K562 (cell line): ENCODE results near the gene TRANK1. TPM values are rescaled to one million over a fixed set of nuclear protein-coding genes. Genes with fewer than 3 reads are reported as not detected.
A peak's percentile ranks its signal among the peaks of the same experiment; 100 is the strongest.

Source experiments
- ATAC-seq: fragments of 200-7000 bp; cut with Tn5 transposase; 3 replicates; pipeline ENCODE4 v1.9.1; 2020; ENCODE audit warnings: moderate library complexity
- Bru-seq: library from RNA; stranded (reverse); fragments of 400-500 nt; gene quantifications from one replicate; lab custom pipeline; 2021; lab: Mats Ljungman, UMichigan
- BruChase-seq, 2 experiments: library from RNA; stranded (reverse); fragments of 400-500 nt; gene quantifications; one replicate each; lab custom pipeline; 2021; lab: Mats Ljungman, UMichigan
- BruUV-seq: library from RNA; stranded (reverse); fragments of 400-500 nt; replicated peaks from 2 replicates; lab custom pipeline; 2021; lab: Mats Ljungman, UMichigan
- CTCF ChIA-PET: fragments of 300-600 bp; formaldehyde crosslinking; extraction: SDS; loops from one replicate; lab custom pipeline; 2021; ENCODE audit warnings: low intra/inter-chr PET ratio; lab: Yijun Ruan, JAX
- POLR2A ChIA-PET: fragments of 300-600, 350-650 bp; sonication (Branson Sonifier 250); formaldehyde crosslinking; extraction: SDS; loops from one replicate; lab custom pipeline; 2021; ENCODE audit warnings: antibody characterized with exemption, inconsistent platforms; lab: Yijun Ruan, JAX
- DNase-seq, 4 experiments: peaks; one replicate each; pipeline versions ENCODE4 v3.0.0 to v3.0.0-alpha.2; 2011 to 2018; ENCODE audit warnings: low spot score in 3 of 4, mixed read lengths in 3 of 4; ENCODE audit errors: extremely low read depth in 1 of 4
- FAIRE-seq: peaks from 2 replicates; lab custom pipeline; 2011; peaks lifted over from hg19 to GRCh38; lab: Jason Lieb, UNC
- H2AFZ ChIP-seq: 2 replicates; pipeline ENCODE4 v1.6.0; 2011; ENCODE audit warnings: low read depth, low read length, control low read depth, inconsistent platforms
- H3K27ac ChIP-seq: fragments of 200-600 bp; 3 replicates; pipeline ENCODE4 v1.8.0; 2011; ENCODE audit warnings: low read depth, mild to moderate bottlenecking, control low read depth, inconsistent platforms, low read length, moderate library complexity, mixed read lengths; ENCODE audit errors: extremely low read depth
- H3K27me3 ChIP-seq, 2 experiments: fragments of 300-600 bp in 1 of 2; 2 replicates in 1 of 2; 3 replicates in 1 of 2; pipeline versions ENCODE4 v1.6.0 to v1.8.0; 2011; ENCODE audit warnings: inconsistent platforms in 2 of 2, low read length in 2 of 2, mild to moderate bottlenecking in 1 of 2, mixed read lengths in 1 of 2, moderate library complexity in 1 of 2; ENCODE audit not compliant: control insufficient read depth in 2 of 2, insufficient read depth in 2 of 2
- H3K36me3 ChIP-seq: fragments of 300-600 bp; 3 replicates; pipeline ENCODE4 v1.8.0; 2011; ENCODE audit warnings: mild to moderate bottlenecking, low read length, inconsistent platforms; ENCODE audit not compliant: control insufficient read depth, insufficient read depth
- H3K4me1 ChIP-seq, 2 experiments: fragments of 200-600 bp in 1 of 2; replicated peaks in 1 of 2; 2 replicates in 1 of 2; 3 replicates in 1 of 2; pipeline versions ENCODE4 v1.5.1 to v1.8.0; 2011; ENCODE audit warnings: inconsistent platforms in 2 of 2, low read length in 2 of 2, mild to moderate bottlenecking in 1 of 2, mixed read lengths in 1 of 2, moderate library complexity in 1 of 2; ENCODE audit not compliant: control insufficient read depth in 2 of 2, insufficient read depth in 2 of 2
- H3K4me2 ChIP-seq: 2 replicates; pipeline ENCODE4 v1.6.1; 2011; ENCODE audit warnings: low read length, control low read depth, inconsistent platforms, mixed read lengths; ENCODE audit not compliant: insufficient read depth
- H3K4me3 ChIP-seq: fragments of 200-600 bp; sonication (generic), shearing (Covaris generic); 2 replicates; pipeline ENCODE4 v1.5.1; 2016; ENCODE audit warnings: control low read depth, inconsistent platforms
- H3K79me2 ChIP-seq: fragments of 200-600 bp; 3 replicates; pipeline ENCODE4 v1.8.0; 2011; ENCODE audit warnings: low read length, inconsistent platforms; ENCODE audit not compliant: control insufficient read depth, insufficient read depth
- H3K9ac ChIP-seq, 2 experiments: 2 replicates each; pipeline versions ENCODE4 v1.6.0 to v1.6.1; 2011; ENCODE audit warnings: low read depth in 2 of 2, low read length in 2 of 2, control low read depth in 1 of 2, inconsistent platforms in 1 of 2, mild to moderate bottlenecking in 1 of 2, mixed read lengths in 1 of 2; ENCODE audit not compliant: insufficient read depth in 1 of 2
- H3K9me1 ChIP-seq: one replicate; pipeline ENCODE4 v1.6.0; 2011; ENCODE audit warnings: inconsistent platforms, mild to moderate bottlenecking, low read length, moderate library complexity; ENCODE audit not compliant: control insufficient read depth, insufficient read depth
- H3K9me3 ChIP-seq: replicated peaks from 2 replicates; pipeline ENCODE4 v1.5.1; 2011; ENCODE audit warnings: low read depth, low read length, inconsistent platforms; ENCODE audit not compliant: control insufficient read depth, insufficient read depth
- H4K20me1 ChIP-seq: replicated peaks from 2 replicates; pipeline ENCODE4 v1.6.1; 2011; ENCODE audit warnings: low read length, inconsistent platforms, mixed read lengths; ENCODE audit not compliant: control insufficient read depth, insufficient read depth
- BMI1 ChIP-seq: fragments of 150-350 bp; IDR thresholded peaks from 2 replicates; pipeline ENCODE4 v1.6.1; 2014; ENCODE audit warnings: low read length
- IRF2 ChIP-seq: sonication (generic); formaldehyde crosslinking; IDR thresholded peaks from 2 replicates; pipeline ENCODE4 v1.8.1; 2022; ENCODE audit warnings: mild to moderate bottlenecking, missing genetic modification reagents
- JUN ChIP-seq, 2 experiments: sonication (generic) in 1 of 2; formaldehyde crosslinking in 1 of 2; IDR thresholded peaks; 2 replicates each; pipeline versions ENCODE4 v1.6.1 to v1.8.0; 2012 to 2022; ENCODE audit warnings: borderline replicate concordance in 2 of 2, mild to moderate bottlenecking in 2 of 2, improper control_type of control experiment in 1 of 2, low read depth in 1 of 2, low read length in 1 of 2, missing genetic modification reagents in 1 of 2
- ZBTB33 ChIP-seq: sonication (generic); formaldehyde crosslinking; IDR thresholded peaks from 2 replicates; pipeline ENCODE4 v1.8.1; 2023; ENCODE audit warnings: mild to moderate bottlenecking, missing genetic modification reagents
- ZNF639 ChIP-seq, 2 experiments: fragments of 200-800 bp in 1 of 2; sonication (Bioruptor generic) in 1 of 2; sonication (generic) in 1 of 2; formaldehyde crosslinking in 1 of 2; IDR thresholded peaks in 1 of 2; conservative IDR thresholded peaks in 1 of 2; 2 replicates each; pipeline versions ENCODE4 v1.5.0 to v1.6.1; 2016 to 2020; ENCODE audit warnings: missing compliant biosample characterization in 1 of 2, missing genetic modification characterization in 1 of 2, missing genetic modification reagents in 1 of 2
- WGBS: fragments of 100-300 bp; shearing (Covaris generic); methylation state at CpG from one replicate; pipeline ENCODE4 v1.1.6; 2016; ENCODE audit warnings: low coverage, mixed read lengths; ENCODE audit not compliant: insufficient coverage; ENCODE audit errors: missing lambda C conversion rate; 5-methylcytosine and 5-hydroxymethylcytosine counted together
- in situ Hi-C: fragments of 300-500 bp; cut with MboI; formaldehyde crosslinking; loops from 4 replicates; pipeline ENCODE4 v1.15.0; 2018; ENCODE audit warnings: inconsistent platforms, mixed read lengths
- intact Hi-C: fragments of 100-400 bp; cut with micrococcal nuclease; formaldehyde crosslinking; loops from 2 replicates; pipeline ENCODE4 v1.14.2; 2022
- long read RNA-seq, 3 experiments: library from polyadenylated mRNA in 2 of 3; library from RNA in 1 of 3; unstranded in 2 of 3; stranded (forward) in 1 of 3; transcript quantifications; one replicate each; pipeline ENCODE4 v2.0.0, GENCODE V29; 2019 to 2022
- polyA minus RNA-seq, 3 experiments: library from RNA; depleted of rRNA, polyadenylated mRNA; stranded (reverse); fragments of >200 nt; gene quantifications; 2 replicates each; pipeline ENCODE4 v1.2.3, GENCODE V29; 2011
- polyA plus RNA-seq, 8 experiments: library from polyadenylated mRNA; depleted of rRNA in 4 of 8; stranded (reverse) in 5 of 8; unstranded in 3 of 8; fragments of >200 nt; fragmentation: Nextera tagmentation in 2 of 8; fragmentation: Illumina TruSeq in 1 of 8; extraction: Ambion mirVana in 2 of 8; extraction: Trizol in 1 of 8; gene quantifications; 2 replicates each; pipeline versions ENCODE4 v1.2.1 to v1.2.3, GENCODE V29; 2011 to 2014; ENCODE audit warnings: inconsistent platforms in 1 of 8, missing spikeins in 1 of 8
- total RNA-seq, 7 experiments: library from RNA; depleted of rRNA in 6 of 7; stranded (reverse); fragments of >200 nt in 6 of 7; fragmentation: Illumina TruSeq in 2 of 7; extraction: Trizol in 2 of 7; gene quantifications; 2 replicates each; pipeline versions ENCODE4 v1.2.1 to v1.2.3, GENCODE V29; 2011 to 2021; ENCODE audit warnings: low replicate concordance in 1 of 7

The TRANK1 gene
- 7.4 and 9.9 TPM in 2 replicates for total RNA-seq (2011; cell fraction: chromatin; rRNA removed; ENCODE audit: low replicate concordance)
- 3.3 and 10.8 TPM in 2 replicates for total RNA-seq (2011; cell fraction: nucleolus; rRNA removed)
- 2.7 and 3.0 TPM in 2 replicates for total RNA-seq (2011; cell fraction: nucleoplasm; rRNA removed)
- total RNA-seq (2014; rRNA removed) (2.0 and 2.5 TPM in 2 replicates), total RNA-seq (2014; rRNA removed; fragmentation: Illumina TruSeq; extraction: Trizol) (2.6 and 2.7 TPM in 2 replicates), total RNA-seq (2015; rRNA removed; fragmentation: Illumina TruSeq; extraction: Trizol) (3.8 and 4.8 TPM in 2 replicates), total RNA-seq (2021) (3.9 and 5.3 TPM in 2 replicates), polyA plus RNA-seq (2011; rRNA removed) (4.1 and 10.6 TPM in 2 replicates), polyA plus RNA-seq (2014; fragmentation: Illumina TruSeq; extraction: Trizol) (2.1 TPM in 2 replicates), polyA plus RNA-seq (2014; fragmentation: Nextera tagmentation; extraction: Ambion mirVana) (under 1 TPM; 0.41 to 0.49 TPM), polyA plus RNA-seq (2014; rRNA removed) (1.3 and 1.8 TPM in 2 replicates), polyA minus RNA-seq (2011; rRNA and poly(A)+ RNA removed) (11.5 and 31.8 TPM in 2 replicates), Bru-seq, nascent RNA (percentile 38 among the genes with signal in this experiment), BruChase-seq, experiment 1, labeled RNA remaining after a 2-hour chase (percentile 48 among the genes with signal in this experiment), BruChase-seq, experiment 2, labeled RNA remaining after a 6-hour chase (percentile 49 among the genes with signal in this experiment)
- 2.8 and 8.1 TPM in 2 replicates for polyA plus RNA-seq (2011; cell fraction: cytosol; rRNA removed)
- polyA plus RNA-seq (2011; cell fraction: nucleus; rRNA removed): 8.2 and 15.6 TPM in 2 replicates
- polyA plus RNA-seq (2012): 6.2 and 9.6 TPM in 2 replicates
- 6.2 and 17.5 TPM in 2 replicates for polyA minus RNA-seq (2011; cell fraction: cytosol; rRNA and poly(A)+ RNA removed)
- 7.0 and 17.7 TPM in 2 replicates for polyA minus RNA-seq (2011; cell fraction: nucleus; rRNA and poly(A)+ RNA removed)
- long read RNA-seq, experiment 1, partial matches to known transcripts: 3 of 7 reads
- long read RNA-seq, experiment 1, other reads (novel, unspliced or antisense): 4 of 7 reads
- long read RNA-seq, experiment 2, partial matches to known transcripts: 5 of 9 reads
- long read RNA-seq, experiment 2, other reads (novel, unspliced or antisense): 4 of 9 reads
- long read RNA-seq, experiment 3: 0 reads

GRCh38 chr3:36944641-36945270, at the start of gene TRANK1:
Gene TRANK1 (minus strand): TSS chr3:36945054. CDS start chr3:36944809, 245 bp downstream.
- no peaks in the 10 kb centered on the region for H3K36me3 ChIP-seq
- H4K20me1 ChIP-seq: no peaks in the 10 kb centered on the region
- TF ChIP-seq ZNF639 (CRISPR knock-in tag; conservative IDR thresholded peaks at IDR 0.05 in 1 of 2, IDR thresholded peaks at IDR 0.05 in 1 of 2) (no peak), JUN (IDR thresholded peaks at IDR 0.05; ENCODE audit: borderline replicate concordance, low read depth, low read length) (no peak), JUN (CRISPR knock-in tag; IDR thresholded peaks at IDR 0.05; ENCODE audit: borderline replicate concordance) (no peak), BMI1 (no peak), ZBTB33 (CRISPR knock-in tag) (peak; percentile 95), IRF2 (no peak)
- intact Hi-C loops (no loop called here), in situ Hi-C loops (no loop called here)
- ATAC-seq: no peak
- H3K27ac ChIP-seq: no peak within 1 kb of the TSS
- no peaks in the 10 kb centered on the region for H3K9me1 ChIP-seq
- POLR2A ChIA-PET: interaction anchor here (0.5 to 1.0 kb wide), 2 partner anchors 109 to 147 kb away, joined by 3 to 4 read pairs; no protein-coding TSS in a partner anchor
- no peak within 1 kb of the TSS for H3K4me2 ChIP-seq
- FAIRE-seq: no peak
- H2AFZ ChIP-seq: no peak within 1 kb of the TSS
- H3K4me3 ChIP-seq: no peak within 1 kb of the TSS
- H3K4me1 ChIP-seq: peaks cover 21 to 22% of the 10 kb centered on the region in 2 experiments
- no peak for DNase-seq
- no peaks in the 10 kb centered on the region for H3K79me2 ChIP-seq
- no TSS peak for BruUV-seq
- no peak within 1 kb of the TSS for H3K9ac ChIP-seq
- H3K27me3 ChIP-seq: no peaks in the 10 kb centered on the region
- CTCF ChIA-PET: no interaction called here
- WGBS: 93% methylated on average over 28 of the region's 68 CpGs
- peaks cover 24% of the 10 kb centered on the region for H3K9me3 ChIP-seq
